IPS-18a (cell line): Measurements from ENCODE around the gene FUT7.

Source experiments
- H3K27ac ChIP-seq: one replicate; pipeline ENCODE4 v1.5.1; 2013; ENCODE audit warnings: low read length
- H3K27me3 ChIP-seq: one replicate; pipeline ENCODE4 v1.6.1; 2013; ENCODE audit warnings: mild to moderate bottlenecking, low read length; ENCODE audit not compliant: control insufficient read depth, insufficient read depth
- H3K36me3 ChIP-seq: one replicate; pipeline ENCODE4 v1.6.1; 2013; ENCODE audit warnings: low read depth, low read length; ENCODE audit not compliant: control insufficient read depth
- H3K4me1 ChIP-seq: one replicate; pipeline ENCODE4 v1.6.1; 2013; ENCODE audit warnings: low read depth, low read length; ENCODE audit not compliant: control insufficient read depth
- H3K4me3 ChIP-seq: one replicate; pipeline ENCODE4 v1.5.1; 2013; ENCODE audit warnings: low read length
- H3K9ac ChIP-seq: one replicate; pipeline ENCODE4 v1.6.1; 2013; ENCODE audit warnings: mild to moderate bottlenecking, low read length, moderate library complexity
- H3K9me3 ChIP-seq: one replicate; pipeline ENCODE4 v1.6.1; 2013; ENCODE audit warnings: low read depth, low read length; ENCODE audit not compliant: control insufficient read depth

Gene FUT7

GRCh38 chr9:137017071-137017470, 14.8 kb downstream of the FUT7 start:
- Histone ChIP-seq H3K27ac (no peak overlapping the region), H3K4me3 (no peak overlapping the region), H3K9me3 (no peaks in the 10 kb centered on the region), H3K4me1 (no peaks in the 10 kb centered on the region), H3K27me3 (no peaks in the 10 kb centered on the region), H3K9ac (no peak overlapping the region), H3K36me3 (no peaks in the 10 kb centered on the region)

- no peak overlapping the region for H3K9ac ChIP-seq
- H3K4me3 ChIP-seq, result no peak overlapping the region
- H3K36me3 ChIP-seq, result no peaks in the 10 kb centered on the region
- no peak overlapping the region for H3K27ac ChIP-seq
- no peaks in the 10 kb centered on the region for H3K9me3 ChIP-seq
- H3K27me3 ChIP-seq, result no peaks in the 10 kb centered on the region
- no peaks in the 10 kb centered on the region for H3K4me1 ChIP-seq
These were observed 15.5 kb downstream of the FUT7 start for GRCh38 chr9:137016436-137016835.

DNA sequence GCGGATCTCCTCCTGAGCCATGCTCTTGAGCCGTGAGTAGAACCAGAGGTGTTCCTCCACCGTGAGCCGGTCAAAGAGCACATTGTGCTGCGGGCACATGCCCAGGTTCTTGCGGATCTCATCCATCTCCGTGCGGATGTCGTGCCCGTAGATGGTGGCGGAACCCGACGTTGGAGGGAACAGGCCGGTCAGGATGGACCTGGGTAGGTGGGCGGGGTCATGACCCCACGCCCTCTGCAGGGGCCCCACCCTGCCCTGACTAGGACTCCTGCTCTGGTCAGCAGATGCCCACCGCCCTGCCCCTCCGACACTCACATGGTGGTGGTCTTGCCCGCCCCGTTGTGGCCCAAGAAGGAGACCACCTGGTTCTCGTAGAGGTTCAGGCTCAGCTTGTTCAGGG, 15.9 kb downstream of the FUT7 start:
- Histone ChIP-seq H3K9ac (no peak overlapping the region), H3K4me1 (no peaks in the 10 kb centered on the region), H3K36me3 (no peaks in the 10 kb centered on the region), H3K4me3 (no peak overlapping the region), H3K27ac (no peak overlapping the region), H3K27me3 (no peaks in the 10 kb centered on the region), H3K9me3 (no peaks in the 10 kb centered on the region)

- Histone ChIP-seq H3K27me3 (no peaks in the 10 kb centered on the region), H3K4me3 (no peak overlapping the region), H3K27ac (no peak overlapping the region), H3K4me1 (no peaks in the 10 kb centered on the region), H3K9ac (no peak overlapping the region), H3K9me3 (no peaks in the 10 kb centered on the region), H3K36me3 (no peaks in the 10 kb centered on the region)
These were observed 16.4 kb downstream of the FUT7 start for GRCh38 chr9:137015540-137015930.

GRCh38 chr9:137014776-137015539, 16.9 kb downstream of the FUT7 start:
- Histone ChIP-seq H3K27ac (no peak overlapping the region), H3K36me3 (no peaks in the 10 kb centered on the region), H3K4me3 (no peak overlapping the region), H3K4me1 (no peaks in the 10 kb centered on the region), H3K27me3 (no peaks in the 10 kb centered on the region), H3K9me3 (no peaks in the 10 kb centered on the region), H3K9ac (no peak overlapping the region)

GRCh38 chr9:137014166-137014565, 17.7 kb downstream of the FUT7 start:
- Histone ChIP-seq H3K9me3 (no peaks in the 10 kb centered on the region), H3K36me3 (no peaks in the 10 kb centered on the region), H3K4me1 (no peaks in the 10 kb centered on the region), H3K4me3 (no peak overlapping the region), H3K27ac (no peak overlapping the region), H3K9ac (no peak overlapping the region), H3K27me3 (no peaks in the 10 kb centered on the region)

DNA sequence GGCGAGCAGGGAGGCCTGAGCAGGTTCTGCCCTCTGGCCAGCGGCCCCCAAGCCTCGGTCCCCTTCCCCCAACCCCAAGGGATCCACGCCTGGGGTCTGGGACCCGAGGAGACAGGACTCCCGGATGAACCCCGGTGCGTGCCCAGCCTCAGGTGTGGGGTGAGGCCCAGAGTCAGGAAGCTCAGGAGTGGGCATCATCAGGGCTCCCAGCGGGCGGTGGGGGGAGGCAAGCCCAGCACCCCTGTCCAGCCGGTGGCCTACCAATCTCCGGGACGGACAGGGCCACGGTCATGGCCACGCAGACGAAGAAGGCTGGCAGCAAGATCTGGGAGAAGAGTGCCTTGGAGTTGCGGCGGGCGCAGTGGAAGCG, 18.3 kb downstream of the FUT7 start:
- H3K27ac ChIP-seq, result no peak overlapping the region
- H3K27me3 ChIP-seq, result no peaks in the 10 kb centered on the region
- no peak overlapping the region for H3K4me3 ChIP-seq
- no peaks in the 10 kb centered on the region for H3K36me3 ChIP-seq
- no peaks in the 10 kb centered on the region for H3K4me1 ChIP-seq
- no peaks in the 10 kb centered on the region for H3K9me3 ChIP-seq
- H3K9ac ChIP-seq, result no peak overlapping the region

GRCh38 chr9:137012694-137013570, 19.0 kb downstream of the FUT7 start:
- Histone ChIP-seq H3K4me1 (no peaks in the 10 kb centered on the region), H3K9ac (no peak overlapping the region), H3K27me3 (no peaks in the 10 kb centered on the region), H3K9me3 (no peaks in the 10 kb centered on the region), H3K27ac (no peak overlapping the region), H3K4me3 (no peak overlapping the region), H3K36me3 (no peaks in the 10 kb centered on the region)

DNA sequence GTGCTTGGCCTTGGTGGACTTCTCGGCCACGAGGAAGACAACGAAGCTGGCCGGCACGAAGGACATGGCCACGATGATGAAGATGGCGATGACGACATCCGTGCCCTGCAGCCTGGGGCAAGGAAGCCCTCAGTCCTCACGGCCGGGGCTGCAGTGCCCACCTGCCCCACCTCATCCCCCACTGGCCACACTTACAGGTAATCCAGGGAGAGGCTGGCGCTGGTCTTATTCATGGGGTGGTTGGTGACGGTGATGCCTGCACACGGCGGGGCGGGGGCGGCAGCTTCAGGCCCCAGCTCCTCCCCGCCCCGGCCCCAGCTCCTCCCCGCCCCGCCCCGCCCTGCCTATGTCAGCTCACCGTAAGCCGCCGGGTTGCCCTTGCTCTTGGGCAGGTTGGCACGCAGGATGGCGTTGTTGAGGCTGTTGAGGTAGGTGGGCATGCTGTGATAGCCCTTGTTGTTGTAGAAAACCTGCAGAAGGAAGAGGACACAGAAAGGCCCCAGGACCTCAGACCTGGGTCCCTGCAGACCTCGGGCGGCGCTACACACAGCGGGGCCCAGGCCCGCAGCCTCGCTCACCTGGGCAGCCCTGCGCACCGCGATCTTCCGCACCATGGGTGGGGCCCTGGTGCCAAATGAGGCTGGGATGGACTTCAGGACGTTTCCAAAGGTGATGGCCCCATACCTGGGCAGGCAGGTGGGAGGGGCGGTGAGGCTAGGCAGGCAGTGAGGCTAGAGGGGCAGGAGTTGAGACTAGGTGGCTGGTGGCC, 19.8 kb downstream of the FUT7 start:
- H3K4me3 ChIP-seq, result no peak overlapping the region
- H3K36me3 ChIP-seq, result no peaks in the 10 kb centered on the region
- H3K27me3 ChIP-seq, result no peaks in the 10 kb centered on the region
- H3K9me3 ChIP-seq, result no peaks in the 10 kb centered on the region
- no peak overlapping the region for H3K27ac ChIP-seq
- H3K9ac ChIP-seq, result no peak overlapping the region
- H3K4me1 ChIP-seq, result no peaks in the 10 kb centered on the region

GRCh38 chr9:137011156-137011555, 20.7 kb downstream of the FUT7 start:
- Histone ChIP-seq H3K9ac (no peak overlapping the region), H3K4me3 (no peak overlapping the region), H3K27ac (no peak overlapping the region), H3K9me3 (no peaks in the 10 kb centered on the region), H3K36me3 (no peaks in the 10 kb centered on the region), H3K4me1 (no peaks in the 10 kb centered on the region), H3K27me3 (no peaks in the 10 kb centered on the region)

DNA sequence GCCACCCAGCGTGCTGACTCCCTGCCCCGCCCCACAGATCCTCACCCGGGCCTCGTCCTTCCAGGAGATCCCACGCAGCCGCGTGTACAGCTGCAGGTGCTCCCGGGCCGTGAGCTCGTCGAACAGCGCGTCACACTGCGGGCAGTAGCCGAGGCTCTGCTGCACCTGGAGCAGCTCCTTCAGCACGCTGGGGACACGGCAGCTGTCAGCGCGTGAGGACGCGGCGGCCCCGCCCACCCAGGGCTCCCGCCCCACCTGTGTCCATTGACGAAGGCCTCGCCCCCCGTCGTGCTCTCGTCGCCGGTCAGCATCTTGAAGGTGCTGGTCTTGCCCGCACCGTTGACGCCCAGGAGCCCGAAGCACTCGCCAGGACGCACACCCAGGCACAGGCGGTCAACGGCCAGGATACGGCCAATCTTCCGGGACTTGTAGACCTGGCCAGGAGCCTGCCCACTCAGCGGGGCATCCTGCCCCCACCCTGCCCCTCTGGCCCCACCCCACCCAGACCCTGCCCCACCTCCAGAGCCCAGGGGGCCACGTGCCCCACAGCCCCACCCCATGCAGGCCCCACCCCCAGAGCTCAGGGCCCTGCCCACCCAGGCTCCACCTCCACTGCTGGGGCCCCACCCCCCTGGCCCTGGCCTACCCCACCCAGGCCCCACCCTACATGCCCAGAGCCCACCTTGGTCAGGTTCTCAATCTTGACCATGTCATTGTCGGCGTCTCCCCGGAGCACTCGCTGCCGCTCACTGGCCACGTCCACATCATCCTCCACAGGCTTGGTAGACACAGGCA, 21.8 kb downstream of the FUT7 start:
- Histone ChIP-seq H3K27ac (no peak overlapping the region), H3K4me3 (no peak overlapping the region), H3K27me3 (no peaks in the 10 kb centered on the region), H3K9ac (no peak overlapping the region), H3K4me1 (no peaks in the 10 kb centered on the region), H3K36me3 (no peaks in the 10 kb centered on the region), H3K9me3 (no peaks in the 10 kb centered on the region)
